ENCODE results near the gene PRPF6. TPM values are rescaled to one million over a fixed set of nuclear protein-coding genes. Genes with fewer than 3 reads are reported as not detected.

Gene PRPF6
- total RNA-seq, 4 donors from 2014 or later, result 44.3 to 80.3 (median 57.2) TPM

DNA sequence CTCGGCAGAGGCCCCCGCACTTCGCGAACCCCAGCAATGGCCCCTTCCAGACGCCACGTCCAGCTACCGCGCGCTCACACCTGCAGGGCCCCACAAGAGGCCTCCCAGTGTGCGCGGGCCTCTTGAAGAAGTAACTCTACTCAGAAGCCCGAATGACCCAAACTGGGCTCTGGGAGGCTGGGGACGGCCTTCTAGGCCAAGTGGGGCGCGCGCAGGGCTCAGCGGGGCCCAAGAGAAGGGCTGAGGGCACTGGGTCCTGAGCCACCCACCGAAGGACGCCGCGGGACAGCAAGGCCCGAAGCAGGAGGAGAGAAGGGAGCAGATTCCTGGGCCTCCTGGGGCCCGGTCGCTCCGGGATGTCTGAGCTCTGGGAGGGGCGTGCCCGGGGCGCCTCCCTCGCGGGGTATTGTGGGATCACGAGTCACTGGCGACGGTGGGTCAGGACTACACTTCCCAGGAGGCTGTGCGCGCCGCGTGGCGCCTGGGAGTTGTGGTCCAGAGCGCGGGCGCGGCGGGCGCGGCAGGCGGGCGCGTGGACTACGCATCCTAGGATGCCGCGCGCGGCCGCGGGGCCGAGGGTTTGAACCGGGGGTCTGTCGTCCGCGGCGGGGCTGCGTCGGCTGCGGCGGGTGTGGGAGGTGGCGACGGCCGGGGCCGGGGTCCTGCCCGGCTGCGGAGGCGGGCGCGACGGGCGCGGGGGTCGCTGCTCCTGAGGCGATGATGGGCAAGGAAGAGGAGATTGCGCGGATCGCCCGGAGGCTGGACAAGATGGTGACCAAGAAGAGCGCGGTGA is 81.9 kb downstream of the PRPF6 start, which contains the start of gene TCEA2:
TSS of gene TCEA2 (plus strand) at position 603 of the 793 bp plus-strand sequence. CDS start at position 718, 115 bp downstream.
- TF ChIP-seq, protein P1, sequence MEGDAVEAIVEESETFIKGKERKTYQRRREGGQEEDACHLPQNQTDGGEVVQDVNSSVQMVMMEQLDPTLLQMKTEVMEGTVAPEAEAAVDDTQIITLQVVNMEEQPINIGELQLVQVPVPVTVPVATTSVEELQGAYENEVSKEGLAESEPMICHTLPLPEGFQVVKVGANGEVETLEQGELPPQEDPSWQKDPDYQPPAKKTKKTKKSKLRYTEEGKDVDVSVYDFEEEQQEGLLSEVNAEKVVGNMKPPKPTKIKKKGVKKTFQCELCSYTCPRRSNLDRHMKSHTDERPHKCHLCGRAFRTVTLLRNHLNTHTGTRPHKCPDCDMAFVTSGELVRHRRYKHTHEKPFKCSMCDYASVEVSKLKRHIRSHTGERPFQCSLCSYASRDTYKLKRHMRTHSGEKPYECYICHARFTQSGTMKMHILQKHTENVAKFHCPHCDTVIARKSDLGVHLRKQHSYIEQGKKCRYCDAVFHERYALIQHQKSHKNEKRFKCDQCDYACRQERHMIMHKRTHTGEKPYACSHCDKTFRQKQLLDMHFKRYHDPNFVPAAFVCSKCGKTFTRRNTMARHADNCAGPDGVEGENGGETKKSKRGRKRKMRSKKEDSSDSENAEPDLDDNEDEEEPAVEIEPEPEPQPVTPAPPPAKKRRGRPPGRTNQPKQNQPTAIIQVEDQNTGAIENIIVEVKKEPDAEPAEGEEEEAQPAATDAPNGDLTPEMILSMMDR (IDR thresholded peaks at IDR 0.05; ENCODE audit: low read depth), result no peak

GRCh38 chr20:64063389-64064144 is 82.6 kb downstream of the PRPF6 start:
- TF ChIP-seq, protein P1 (IDR thresholded peaks at IDR 0.05; ENCODE audit: low read depth), result no peak

DNA sequence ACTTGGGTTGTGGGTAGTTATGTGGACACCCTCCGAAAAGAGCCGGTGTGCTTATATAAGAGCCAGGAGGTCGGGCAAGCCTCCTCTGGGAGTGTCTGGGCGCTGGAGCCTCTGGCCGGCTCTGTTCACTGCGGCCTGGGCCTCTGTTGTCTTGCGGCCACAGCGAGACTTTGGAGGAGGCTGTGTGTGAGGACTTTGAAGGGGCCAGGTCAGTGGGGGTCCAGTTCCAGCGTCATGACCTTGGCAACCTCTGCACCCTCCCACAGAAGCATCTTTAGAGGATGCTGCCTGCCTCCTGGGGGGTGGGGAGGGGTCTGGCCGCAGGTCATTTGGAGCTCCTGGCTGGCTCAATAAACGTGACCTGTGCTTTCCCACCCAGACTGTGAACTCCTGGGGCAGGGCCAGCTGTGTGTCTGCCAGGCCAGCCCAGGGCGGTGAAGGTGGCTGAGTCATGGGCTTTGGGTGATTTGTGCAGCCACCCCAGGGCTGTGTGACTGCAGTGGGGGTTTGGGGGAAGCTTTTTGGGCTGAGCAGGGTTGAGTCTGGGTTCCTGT is 83.3 kb downstream of the PRPF6 start:
- TF ChIP-seq, protein P1 (IDR thresholded peaks at IDR 0.05; ENCODE audit: low read depth), result no peak

DNA sequence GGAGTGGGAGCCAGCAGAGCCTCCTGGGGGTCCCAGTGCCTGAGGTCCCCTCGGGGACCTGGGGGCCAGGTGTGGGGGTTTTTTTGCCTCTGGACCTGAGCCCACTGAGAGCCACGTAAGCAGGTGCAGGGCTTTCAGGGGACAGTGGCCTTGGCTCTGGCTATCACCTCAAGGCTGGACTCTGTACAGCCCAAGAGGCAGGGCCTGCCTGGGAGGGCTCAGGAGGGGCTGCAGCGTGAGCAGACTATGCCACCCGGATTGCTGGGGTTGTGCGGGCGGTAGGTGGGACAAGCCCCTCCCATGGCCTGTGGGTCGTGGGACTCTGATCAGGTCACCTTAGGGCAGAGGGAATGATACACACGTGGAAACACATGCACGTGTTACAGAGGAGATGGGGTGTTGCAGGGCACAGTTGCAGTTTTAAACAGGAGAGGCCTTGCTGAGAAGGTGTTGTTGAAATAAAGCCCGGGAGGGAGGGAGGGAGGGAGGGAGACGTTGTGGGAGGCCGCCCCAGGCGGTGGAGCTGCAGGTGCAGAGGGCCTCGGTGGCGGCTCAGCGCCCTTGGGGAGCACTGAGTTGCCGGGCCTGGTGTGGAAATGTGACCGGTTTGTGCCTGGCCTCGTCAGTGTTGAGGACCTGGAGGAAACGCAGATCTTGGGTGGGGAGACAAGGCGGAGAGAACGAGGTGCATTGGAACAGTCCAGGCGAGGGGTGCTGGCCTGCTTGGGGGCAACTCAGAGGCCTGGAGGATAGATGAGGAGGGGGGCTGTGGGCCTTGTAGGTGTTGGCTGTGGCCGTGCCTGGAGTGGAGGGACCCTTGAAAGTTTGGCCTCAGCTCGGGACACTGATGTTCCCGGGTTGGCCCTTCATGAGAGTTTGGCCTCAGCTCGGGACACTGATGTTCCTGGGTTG is 84.4 kb downstream of the PRPF6 start:
- TF ChIP-seq, protein P1 (IDR thresholded peaks at IDR 0.05; ENCODE audit: low read depth), result no peak

DNA sequence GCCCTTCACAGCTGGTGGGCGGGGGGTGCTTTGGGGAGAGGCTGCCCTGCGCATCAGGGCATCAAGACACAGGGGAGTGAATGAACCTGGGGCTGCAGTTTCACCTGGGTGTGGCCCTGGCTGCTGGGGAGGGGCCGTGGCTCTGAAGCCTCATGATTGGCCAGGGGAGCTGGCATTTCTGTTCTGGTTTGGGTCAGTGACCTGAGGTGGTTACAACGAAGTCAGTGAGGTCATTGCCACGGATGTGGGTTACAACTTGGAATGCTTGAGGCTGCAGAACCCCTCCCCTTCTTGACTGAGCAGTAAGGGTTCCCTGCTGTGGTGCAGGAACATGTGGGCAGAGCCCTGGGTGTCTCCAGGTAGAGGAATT is 85.0 kb downstream of the PRPF6 start:
- TF ChIP-seq, protein P1 (IDR thresholded peaks at IDR 0.05; ENCODE audit: low read depth), result no peak

- TF ChIP-seq, protein P1 (IDR thresholded peaks at IDR 0.05; ENCODE audit: low read depth), result no peak
Observed at GRCh38 chr20:64067005-64067632, 86.2 kb downstream of the PRPF6 start.
